GM12878 (cell line): ENCODE results near the gene BEST2. TPM values are rescaled to one million over a fixed set of nuclear protein-coding genes. Genes with fewer than 3 reads are reported as not detected.
A peak's percentile ranks its signal among the peaks of the same experiment; 100 is the strongest.

ENCODE experiments used
- ATAC-seq: fragments of 200-7000 bp; cut with Tn5 transposase; 3 replicates; pipeline ENCODE4 v1.9.1; 2020; ENCODE audit warnings: mild to moderate bottlenecking, moderate library complexity
- BruUV-seq: library from RNA; stranded (reverse); fragments of 400-500 nt; replicated peaks from 2 replicates; lab custom pipeline; 2021; lab: Mats Ljungman, UMichigan
- CTCF ChIA-PET: fragments of 300-600 bp; sonication (Branson Sonifier 250); formaldehyde crosslinking; extraction: SDS; loops from one replicate; lab custom pipeline; 2021; ENCODE audit warnings: inconsistent platforms; lab: Yijun Ruan, JAX
- POLR2A ChIA-PET: fragments of 350-600 bp; formaldehyde crosslinking; extraction: SDS; loops from one replicate; lab custom pipeline; 2021; ENCODE audit warnings: inconsistent platforms; lab: Charles Lee
- RAD21 ChIA-PET: fragments of 300-600 bp; sonication (Branson Sonifier 250); formaldehyde crosslinking; loops from one replicate; lab custom pipeline; 2023; ENCODE audit warnings: antibody characterized with exemption; ENCODE audit not compliant: unreplicated experiment; lab: Charles Lee
- SMC1A ChIA-PET: fragments of 300-600 bp; sonication (Branson Sonifier 250); formaldehyde crosslinking; loops from one replicate; lab custom pipeline; 2023; ENCODE audit not compliant: unreplicated experiment, uncharacterized antibody; lab: Charles Lee
- DNase-seq: peaks from one replicate; pipeline ENCODE4 v3.0.0-alpha.2; 2011; ENCODE audit warnings: low read depth, low spot score
- FAIRE-seq: peaks from 3 replicates; lab custom pipeline; 2011; peaks lifted over from hg19 to GRCh38; lab: Jason Lieb, UNC
- H2AFZ ChIP-seq: 2 replicates; pipeline ENCODE4 v1.6.0; 2011; ENCODE audit warnings: low read depth, low read length, control low read depth; ENCODE audit not compliant: control insufficient read depth
- H3K27ac ChIP-seq: 2 replicates; pipeline ENCODE4 v1.5.1; 2011; ENCODE audit warnings: control low read depth; ENCODE audit not compliant: control insufficient read depth, insufficient read depth
- H3K27me3 ChIP-seq, 2 experiments: replicated peaks in 1 of 2; 2 replicates each; pipeline versions ENCODE4 v1.6.0 to v1.6.1; 2011; ENCODE audit warnings: low read length in 1 of 2; ENCODE audit not compliant: control insufficient read depth in 2 of 2, insufficient read depth in 2 of 2
- H3K36me3 ChIP-seq, 2 experiments: 2 replicates each; pipeline ENCODE4 v1.5.1; 2011; ENCODE audit warnings: low read length in 1 of 2; ENCODE audit not compliant: control insufficient read depth in 2 of 2, insufficient read depth in 2 of 2
- H3K4me1 ChIP-seq: 2 replicates; pipeline ENCODE4 v1.6.1; 2011; ENCODE audit warnings: mild to moderate bottlenecking, low read length, moderate library complexity, mixed read lengths; ENCODE audit not compliant: control insufficient read depth, insufficient read depth
- H3K4me2 ChIP-seq: 2 replicates; pipeline ENCODE4 v1.6.0; 2011; ENCODE audit warnings: control low read depth; ENCODE audit not compliant: control insufficient read depth, insufficient read depth
- H3K4me3 ChIP-seq: fragments of 200-600 bp; sonication (generic); 2 replicates; pipeline ENCODE4 v1.5.1; 2016
- H3K79me2 ChIP-seq: 2 replicates; pipeline ENCODE4 v1.6.0; 2011; ENCODE audit warnings: low read length; ENCODE audit not compliant: control insufficient read depth, insufficient read depth
- H3K9ac ChIP-seq: 2 replicates; pipeline ENCODE4 v1.8.0; 2011; ENCODE audit warnings: low read length, control low read depth, mixed read lengths; ENCODE audit not compliant: control insufficient read depth, insufficient read depth
- H3K9me3 ChIP-seq: replicated peaks from 3 replicates; pipeline ENCODE4 v1.5.1; 2011; ENCODE audit warnings: mild to moderate bottlenecking, low read length; ENCODE audit not compliant: control insufficient read depth, insufficient read depth
- H4K20me1 ChIP-seq: 2 replicates; pipeline ENCODE4 v1.6.0; 2011; ENCODE audit not compliant: control insufficient read depth, insufficient read depth
- DPF2 ChIP-seq: fragments of 450-650 bp; IDR thresholded peaks from 2 replicates; pipeline ENCODE4 v1.6.1; 2017; ENCODE audit warnings: mild to moderate bottlenecking
- GATAD2B ChIP-seq: fragments of 450-650 bp; conservative IDR thresholded peaks from 2 replicates; pipeline ENCODE4 v1.6.1; 2017; ENCODE audit warnings: low read depth, mild to moderate bottlenecking, moderate library complexity
- MYC ChIP-seq: IDR thresholded peaks from 2 replicates; pipeline ENCODE4 v1.6.1; 2011; ENCODE audit warnings: mild to moderate bottlenecking, low read length, moderate library complexity, inconsistent platforms; ENCODE audit not compliant: insufficient read depth, insufficient replicate concordance, insufficient read length, severe bottlenecking
- NFYA ChIP-seq: IDR thresholded peaks from 2 replicates; pipeline ENCODE4 v1.6.1; 2011; ENCODE audit warnings: low read depth, mild to moderate bottlenecking, low read length, improper control_type of control experiment, borderline replicate concordance
- NKRF ChIP-seq: fragments of 450-650 bp; conservative IDR thresholded peaks from 2 replicates; pipeline ENCODE4 v1.6.1; 2017; ENCODE audit warnings: mild to moderate bottlenecking, moderate library complexity
- POLR2AphosphoS5 ChIP-seq: IDR thresholded peaks from 2 replicates; pipeline ENCODE4 v1.6.1; 2011; ENCODE audit warnings: mild to moderate bottlenecking, low read length, inconsistent platforms
- RCOR1 ChIP-seq: conservative IDR thresholded peaks from 2 replicates; pipeline ENCODE4 v1.6.1; 2012; ENCODE audit warnings: low read depth, low read length, improper control_type of control experiment
- SKIL ChIP-seq: fragments of 450-650 bp; IDR thresholded peaks from 2 replicates; pipeline ENCODE4 v1.6.1; 2017; ENCODE audit warnings: mild to moderate bottlenecking, low read depth, inconsistent platforms; ENCODE audit not compliant: poor library complexity, severe bottlenecking
- SMARCA5 ChIP-seq: fragments of 450-650 bp; IDR thresholded peaks from 2 replicates; pipeline ENCODE4 v1.6.1; 2017; ENCODE audit warnings: mild to moderate bottlenecking
- STAT1 ChIP-seq: fragments of 450-650 bp; conservative IDR thresholded peaks from 2 replicates; pipeline ENCODE4 v1.6.1; 2014; ENCODE audit warnings: antibody characterized with exemption, mild to moderate bottlenecking
- WGBS: methylation state at CpG from one replicate; pipeline ENCODE4 v1.1.6; 2016; ENCODE audit warnings: low lambda C conversion rate; ENCODE audit not compliant: insufficient replicate concordance, insufficient coverage; ENCODE audit errors: missing lambda C conversion rate; 5-methylcytosine and 5-hydroxymethylcytosine counted together
- in situ Hi-C: fragments of 300-500 bp; cut with MboI; formaldehyde crosslinking; loops from 9 replicates; pipeline ENCODE4 v1.14.3; 2018; ENCODE audit warnings: mixed read lengths
- intact Hi-C: fragments of 100-400 bp; cut with micrococcal nuclease; formaldehyde crosslinking; loops from one replicate; pipeline ENCODE4 v1.14.2; 2022; ENCODE audit not compliant: unreplicated experiment
- polyA plus RNA-seq, 11 experiments: library from polyadenylated mRNA; depleted of rRNA in 4 of 11; unstranded in 6 of 11; stranded (reverse) in 5 of 11; fragments of >200 nt; fragmentation: Nextera tagmentation in 4 of 11; fragmentation: Illumina TruSeq in 1 of 11; extraction: Ambion mirVana in 4 of 11; extraction: Trizol in 1 of 11; gene quantifications; 1 replicate in 1 of 11; 2 replicates in 10 of 11; pipeline versions ENCODE4 v1.2.1 to v1.2.3, GENCODE V29; 2011 to 2016; ENCODE audit warnings: inconsistent platforms in 2 of 11, missing spikeins in 2 of 11, low read depth in 1 of 11
- total RNA-seq, 4 experiments: library from RNA; depleted of rRNA in 3 of 4; stranded (reverse); fragments of >200 nt in 3 of 4; fragmentation: Illumina TruSeq in 1 of 4; extraction: Trizol in 1 of 4; gene quantifications; 2 replicates each; pipeline versions ENCODE4 v1.2.1 to v1.2.3, GENCODE V29; 2013 to 2021
- TF ChIP-seq, protein P1 (sequence below): fragments of 150-350 bp; IDR thresholded peaks from 2 replicates; pipeline ENCODE4 v1.6.1; 2016; ENCODE audit warnings: low read depth, low read length

Gene BEST2
- total and polyA plus RNA-seq, 10 of the 15 experiments (the other 5 are each of a cell fraction or from before 2014, with no cell fraction given), result not detected

DNA sequence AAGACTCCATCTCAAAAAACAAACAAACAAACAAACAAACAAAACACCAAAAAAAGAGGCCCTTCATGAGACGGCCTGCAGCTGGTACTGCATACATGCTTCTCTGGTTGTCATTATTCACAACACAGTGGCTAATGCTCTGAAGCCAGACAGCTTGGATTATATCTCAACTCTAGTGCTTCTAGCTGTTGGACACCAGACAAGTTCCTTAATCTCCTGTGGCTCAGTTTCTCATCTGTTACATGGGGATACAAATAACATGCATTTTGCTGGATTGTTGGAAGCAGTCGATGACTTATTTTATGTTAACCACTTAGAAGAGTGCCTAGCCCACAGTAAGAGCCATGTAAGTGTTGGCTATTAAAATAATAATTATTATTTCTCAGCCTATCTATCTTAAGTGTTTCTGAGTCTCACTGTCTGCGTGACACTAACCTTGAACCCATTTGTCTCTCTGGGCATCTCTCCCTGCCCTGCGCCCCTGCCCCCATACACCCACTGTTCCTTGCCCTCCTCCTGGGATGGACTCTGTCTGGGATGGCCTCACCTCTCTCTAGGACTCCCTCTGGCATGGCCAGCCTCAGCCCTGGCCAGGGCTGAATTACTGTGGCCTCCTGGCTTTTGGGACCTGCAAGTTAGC is 36.6 kb downstream of the BEST2 start:
- no peak for ATAC-seq
- CTCF ChIA-PET, result interaction anchor here (1.3 to 4.2 kb wide), 4 partner anchors 8 to 22 kb away, joined by 3 to 44 read pairs (median 15); no protein-coding TSS in a partner anchor
- H3K79me2 ChIP-seq, result peaks cover 37% of the 10 kb centered on the region
- H3K36me3 ChIP-seq, result no peaks in the 10 kb centered on the region
- H3K27me3 ChIP-seq, result no peaks in the 10 kb centered on the region
- no peak overlapping the region for H2AFZ ChIP-seq
- DNase-seq, result no peak
- FAIRE-seq, result no peak
- POLR2A ChIA-PET, result interaction anchor here (0.5 to 3.4 kb wide), 7 partner anchors 8 to 367 kb away, joined by 4 to 66 read pairs (median 5); no protein-coding TSS in a partner anchor
- SMC1A ChIA-PET, result interaction anchor here (1.4 to 4.1 kb wide), 4 partner anchors 8 to 28 kb away, joined by 3 to 28 read pairs (median 4); no protein-coding TSS in a partner anchor
- no TSS peak for BruUV-seq
- peak overlapping the region; percentile 97 for H3K9ac ChIP-seq
- in situ Hi-C loops, result no loop called here
- intact Hi-C loops, result loop anchor here (5.0 to 10.0 kb wide), 2 partner anchors 149 to 1693 kb away; partner anchors contain the start of gene CALR
- peak overlapping the region; percentile 90 for H3K4me3 ChIP-seq
- peak overlapping the region; percentile 97 for H3K4me2 ChIP-seq
- H3K27ac ChIP-seq, result peak overlapping the region; percentile 99
- RAD21 ChIA-PET, result interaction anchor here (0.7 to 4.5 kb wide), 4 partner anchors 8 to 60 kb away, joined by 3 to 49 read pairs (median 3); no protein-coding TSS in a partner anchor
- H3K4me1 ChIP-seq, result peaks cover 60% of the 10 kb centered on the region
- no peaks in the 10 kb centered on the region for H4K20me1 ChIP-seq
- H3K9me3 ChIP-seq, result no peaks in the 10 kb centered on the region
- WGBS, result 13% methylated on average over 4 of the region's 4 CpGs
- TF ChIP-seq POLR2AphosphoS5 (peak; percentile 29; the same call in 1 of the 2 replicates), SMARCA5 (peak; percentile 83), NKRF (0 out of 2 replicates have a peak, but pooled peaks have one; percentile 33), STAT1 (no peak), SKIL (no peak), NFYA (no peak), DPF2 (no peak; the same call in 1 of the 2 replicates), RCOR1 (no peak), GATAD2B (no peak), MYC (no peak)
- TF ChIP-seq, protein P1, sequence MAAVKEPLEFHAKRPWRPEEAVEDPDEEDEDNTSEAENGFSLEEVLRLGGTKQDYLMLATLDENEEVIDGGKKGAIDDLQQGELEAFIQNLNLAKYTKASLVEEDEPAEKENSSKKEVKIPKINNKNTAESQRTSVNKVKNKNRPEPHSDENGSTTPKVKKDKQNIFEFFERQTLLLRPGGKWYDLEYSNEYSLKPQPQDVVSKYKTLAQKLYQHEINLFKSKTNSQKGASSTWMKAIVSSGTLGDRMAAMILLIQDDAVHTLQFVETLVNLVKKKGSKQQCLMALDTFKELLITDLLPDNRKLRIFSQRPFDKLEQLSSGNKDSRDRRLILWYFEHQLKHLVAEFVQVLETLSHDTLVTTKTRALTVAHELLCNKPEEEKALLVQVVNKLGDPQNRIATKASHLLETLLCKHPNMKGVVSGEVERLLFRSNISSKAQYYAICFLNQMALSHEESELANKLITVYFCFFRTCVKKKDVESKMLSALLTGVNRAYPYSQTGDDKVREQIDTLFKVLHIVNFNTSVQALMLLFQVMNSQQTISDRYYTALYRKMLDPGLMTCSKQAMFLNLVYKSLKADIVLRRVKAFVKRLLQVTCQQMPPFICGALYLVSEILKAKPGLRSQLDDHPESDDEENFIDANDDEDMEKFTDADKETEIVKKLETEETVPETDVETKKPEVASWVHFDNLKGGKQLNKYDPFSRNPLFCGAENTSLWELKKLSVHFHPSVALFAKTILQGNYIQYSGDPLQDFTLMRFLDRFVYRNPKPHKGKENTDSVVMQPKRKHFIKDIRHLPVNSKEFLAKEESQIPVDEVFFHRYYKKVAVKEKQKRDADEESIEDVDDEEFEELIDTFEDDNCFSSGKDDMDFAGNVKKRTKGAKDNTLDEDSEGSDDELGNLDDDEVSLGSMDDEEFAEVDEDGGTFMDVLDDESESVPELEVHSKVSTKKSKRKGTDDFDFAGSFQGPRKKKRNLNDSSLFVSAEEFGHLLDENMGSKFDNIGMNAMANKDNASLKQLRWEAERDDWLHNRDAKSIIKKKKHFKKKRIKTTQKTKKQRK, result no peak
